Activated CD4-positive, alpha-beta T cell treated with anti-CD3 and anti-CD28 coated beads for 36 hours (primary cell): ENCODE data around the gene IER2. TPM values are rescaled to one million over a fixed set of nuclear protein-coding genes. Genes with fewer than 3 reads are reported as not detected.
"Not testable (repeated sequence)": the region's sequence is repeated elsewhere in the genome, so short reads cannot be mapped to it uniquely, and the experiment has no call there.

ENCODE experiments used
- ATAC-seq: fragments of 200-7000 bp; cut with Tn5 transposase; one replicate; pipeline ENCODE4 v1.10.0; 2021; ENCODE audit warnings: mild to moderate bottlenecking, moderate library complexity
- CTCF ChIA-PET: fragments of 350-600 bp; sonication (Branson Sonifier 250); formaldehyde crosslinking; loops from one replicate; lab custom pipeline; 2021; ENCODE audit warnings: antibody characterized with exemption; lab: Charles Lee
- POLR2A ChIA-PET: fragments of 350-600 bp; sonication (Branson Sonifier 250); formaldehyde crosslinking; loops from one replicate; lab custom pipeline; 2021; ENCODE audit warnings: antibody characterized with exemption, inconsistent platforms; lab: Charles Lee
- DNase-seq: peaks from one replicate; pipeline ENCODE4 v3.0.0-alpha.2; 2020
- H3K27ac Mint-ChIP-seq: one replicate; pipeline ENCODE4 v1.8.0; 2021; ENCODE audit warnings: mixed read lengths
- H3K27me3 Mint-ChIP-seq: one replicate; pipeline ENCODE4 v1.8.0; 2021; ENCODE audit warnings: mixed read lengths
- H3K36me3 Mint-ChIP-seq: one replicate; pipeline ENCODE4 v1.8.0; 2021; ENCODE audit warnings: low read depth, mixed read lengths
- H3K4me1 Mint-ChIP-seq: one replicate; pipeline ENCODE4 v1.8.0; 2021; ENCODE audit warnings: mixed read lengths
- H3K4me3 Mint-ChIP-seq: one replicate; pipeline ENCODE4 v1.8.0; 2021; ENCODE audit warnings: mild to moderate bottlenecking, moderate library complexity, mixed read lengths
- H3K9me3 Mint-ChIP-seq: one replicate; pipeline ENCODE4 v1.8.0; 2021; ENCODE audit warnings: low read depth, mixed read lengths
- intact Hi-C, 2 experiments: fragments of 100-400 bp; cut with DNase I in 1 of 2; cut with micrococcal nuclease in 1 of 2; formaldehyde crosslinking; loops; one replicate each; pipeline versions ENCODE4 v1.14.2 to v1.15.1; 2022 to 2024; cut with DNase I, micrococcal nuclease
- total RNA-seq, 2 experiments: library from RNA; stranded (reverse); gene quantifications; one replicate each; pipeline ENCODE4 v1.2.3, GENCODE V29; 2021

IER2 gene
- total RNA-seq, 2 experiments from 2014 or later, result 109 to 118 TPM

DNA sequence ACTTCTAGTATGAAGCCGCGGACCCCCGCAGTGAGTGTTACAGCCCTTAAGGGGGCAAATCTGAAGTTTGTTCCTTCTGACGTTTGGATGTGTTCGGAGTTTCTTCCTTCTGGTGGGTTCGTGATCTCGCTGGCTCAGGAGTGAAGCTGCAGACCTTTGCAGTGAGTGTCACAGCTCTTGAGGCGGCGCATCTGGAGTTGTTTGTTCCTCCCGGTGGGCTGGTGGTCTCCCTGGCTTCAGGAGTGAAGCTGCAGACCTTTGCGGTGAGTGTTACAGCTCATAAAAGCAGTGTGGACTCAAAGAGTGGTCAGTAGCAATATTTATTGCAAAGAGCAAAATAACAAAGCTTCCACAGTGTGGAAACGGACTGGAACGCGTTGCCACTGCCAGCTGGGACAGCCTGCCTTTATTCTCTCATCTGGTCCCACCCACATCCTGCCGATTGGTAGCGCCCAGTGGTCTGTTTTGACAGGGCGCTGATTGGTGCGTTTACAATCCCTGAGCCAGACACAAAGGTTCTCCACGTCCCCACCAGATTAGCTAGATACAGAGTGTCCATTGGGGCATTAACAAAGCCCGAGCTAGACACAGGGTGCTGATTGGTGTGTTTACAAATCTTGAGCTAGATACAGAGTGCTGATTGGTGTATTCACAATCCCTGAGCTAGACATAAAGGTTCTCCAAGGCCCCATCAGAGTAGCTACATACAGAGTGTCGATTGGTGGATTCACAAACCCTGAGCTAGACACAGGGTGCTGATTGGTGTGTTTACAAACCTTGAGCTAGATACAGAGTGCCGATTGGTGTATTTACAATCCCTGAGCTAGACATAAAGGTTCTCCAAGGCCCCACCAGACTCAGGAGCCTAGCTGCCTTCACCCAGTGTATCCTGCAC is 35.8 kb downstream of the IER2 start:
- H3K4me3 Mint-ChIP-seq, intact Hi-C loops, DNase-seq, ATAC-seq, H3K27me3 Mint-ChIP-seq, H3K9me3 Mint-ChIP-seq, POLR2A ChIA-PET, H3K36me3 Mint-ChIP-seq, H3K27ac Mint-ChIP-seq: not testable (repeated sequence)
- H3K4me1 Mint-ChIP-seq, result peaks cover 29% of the 10 kb centered on the region
- CTCF ChIA-PET, result interaction anchor here (1.6 kb wide), 2 partner anchors 9 to 16 kb away, joined by 6 to 10 read pairs; no protein-coding TSS in a partner anchor

DNA sequence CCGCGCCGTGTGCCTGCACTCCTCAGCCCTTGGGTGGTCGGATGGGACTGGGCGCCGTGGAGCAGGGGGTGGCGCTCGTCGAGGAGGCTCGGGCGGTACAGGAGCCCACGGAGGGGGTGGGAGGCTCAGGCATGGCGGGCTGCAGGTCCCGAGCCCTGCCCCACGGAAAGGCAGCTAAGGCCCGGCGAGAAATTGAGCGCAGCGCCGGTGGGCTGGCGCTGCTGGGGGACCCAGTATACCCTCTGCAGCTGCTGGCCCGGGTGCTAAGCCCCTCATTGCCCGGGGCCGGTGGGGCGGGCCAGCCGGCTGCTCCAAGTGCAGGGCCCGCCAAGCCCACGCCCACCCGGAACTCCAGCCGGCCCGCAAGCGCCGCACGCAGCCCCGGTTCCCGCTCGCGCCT is 36.5 kb downstream of the IER2 start:
- H3K4me3 Mint-ChIP-seq, H3K27ac Mint-ChIP-seq, DNase-seq, POLR2A ChIA-PET, ATAC-seq, H3K36me3 Mint-ChIP-seq, H3K9me3 Mint-ChIP-seq, H3K27me3 Mint-ChIP-seq, intact Hi-C loops: not testable (repeated sequence)
- CTCF ChIA-PET, result interaction anchor here (1.6 kb wide), 2 partner anchors 8 to 17 kb away, joined by 6 to 10 read pairs; no protein-coding TSS in a partner anchor
- H3K4me1 Mint-ChIP-seq, result peaks cover 33% of the 10 kb centered on the region

DNA sequence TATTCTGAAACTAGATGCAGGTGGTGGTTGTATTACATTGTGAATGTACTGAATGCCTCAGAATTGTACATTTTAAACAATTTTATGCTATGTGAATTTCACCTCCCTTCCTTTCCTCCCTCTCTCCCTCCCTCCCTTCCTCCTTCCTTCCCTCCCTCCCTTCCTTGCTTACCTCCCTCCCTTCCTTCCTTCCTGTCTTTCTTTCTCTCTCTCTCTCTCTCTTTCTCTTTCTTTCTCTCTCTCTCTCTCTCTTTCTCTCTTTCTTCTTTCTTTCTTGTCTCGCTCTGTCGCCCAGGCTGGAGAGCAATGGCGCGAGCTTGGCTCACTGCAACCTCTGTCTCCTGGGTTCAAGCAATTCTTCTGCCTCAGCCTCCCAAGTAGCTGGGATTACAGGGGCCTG is 37.2 kb downstream of the IER2 start:
- Mint-ChIP-seq H3K27me3 (no peaks in the 10 kb centered on the region), H3K9me3 (no peaks in the 10 kb centered on the region), H3K4me3 (no peak overlapping the region), H3K4me1 (peaks cover 29% of the 10 kb centered on the region), H3K36me3 (no peaks in the 10 kb centered on the region), H3K27ac (peak overlapping the region; percentile 70)
- POLR2A ChIA-PET, result interaction anchor here (0.7 to 0.9 kb wide), 2 partner anchors 16 to 179 kb away, joined by 3 to 5 read pairs; no protein-coding TSS in a partner anchor
- intact Hi-C loops, result no loop called here
- CTCF ChIA-PET, result interaction anchor here (0.6 kb wide), 1 partner anchor 231 kb away, joined by 3 read pairs; no protein-coding TSS in a partner anchor
- no peak for ATAC-seq
- no peak for DNase-seq

DNA sequence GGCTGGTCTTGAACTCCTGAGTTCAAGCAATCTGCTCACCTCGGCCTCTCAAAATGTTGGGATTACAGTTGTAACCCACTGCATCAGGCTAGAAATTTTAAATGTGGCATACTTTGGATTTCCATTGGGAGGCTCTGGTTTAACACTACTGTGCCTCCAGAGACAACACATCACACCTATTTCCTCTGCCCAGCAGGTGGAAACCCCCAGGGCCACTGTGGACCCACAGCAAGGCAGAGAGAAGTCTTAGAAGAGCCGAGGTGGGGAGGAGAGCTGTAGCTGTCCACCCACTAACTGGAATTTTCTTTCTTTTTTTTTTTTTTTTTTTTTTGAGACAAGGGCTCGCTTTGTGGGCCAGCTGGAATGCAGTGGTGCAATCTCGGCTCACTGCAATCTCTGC is 39.4 kb downstream of the IER2 start:
- Mint-ChIP-seq H3K36me3 (no peaks in the 10 kb centered on the region), H3K27ac (no peak overlapping the region), H3K27me3 (no peaks in the 10 kb centered on the region), H3K9me3 (no peaks in the 10 kb centered on the region), H3K4me1 (peaks cover 39% of the 10 kb centered on the region), H3K4me3 (no peak overlapping the region)
- CTCF ChIA-PET, result interaction anchor here (1.3 kb wide), 1 partner anchor 12 kb away, joined by 3 read pairs; no protein-coding TSS in a partner anchor
- DNase-seq (no peak), ATAC-seq (no peak)
- POLR2A ChIA-PET, result no interaction called here
- intact Hi-C loops, result no loop called here

DNA sequence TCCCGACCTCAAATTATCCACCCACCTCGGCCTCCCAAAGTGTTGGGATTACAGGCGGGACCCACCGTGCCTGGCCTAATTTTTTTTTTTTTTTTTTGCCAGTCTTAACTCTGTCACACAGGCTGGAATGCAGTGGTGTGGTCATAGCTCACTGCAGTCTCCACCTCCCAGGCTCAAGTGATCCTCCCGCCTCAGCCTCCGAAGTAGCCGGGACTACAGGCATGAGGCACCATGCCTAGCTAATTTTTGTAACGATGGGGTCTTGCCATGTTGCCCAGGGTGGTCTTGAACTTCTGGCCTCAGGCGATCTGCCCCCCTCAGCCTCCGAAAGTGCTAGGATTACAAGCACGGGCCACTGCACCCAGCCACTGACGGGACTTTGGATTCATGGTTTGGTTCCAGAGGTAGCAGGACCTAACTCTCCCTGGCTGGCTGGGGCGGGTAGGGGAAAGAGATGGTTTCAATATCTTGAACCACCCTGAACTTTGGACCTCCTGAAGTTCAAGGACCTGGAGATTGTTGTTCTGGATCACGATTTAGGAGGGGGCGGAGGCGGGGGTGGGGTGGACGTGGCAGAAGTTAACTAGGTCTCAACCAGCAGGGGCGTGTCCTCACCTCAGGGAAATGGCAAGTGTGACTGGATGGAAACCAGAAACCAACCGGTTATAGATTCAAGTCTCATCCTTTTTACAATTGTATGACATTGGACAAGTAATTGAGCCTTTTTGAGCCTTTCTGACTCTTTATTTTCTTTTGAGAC is 40.8 kb downstream of the IER2 start:
- H3K27me3 Mint-ChIP-seq, result no peaks in the 10 kb centered on the region
- peak overlapping the region; percentile 63 for H3K27ac Mint-ChIP-seq
- no peaks in the 10 kb centered on the region for H3K9me3 Mint-ChIP-seq
- ATAC-seq (peak; percentile 71), DNase-seq (peak; percentile 70)
- no peaks in the 10 kb centered on the region for H3K36me3 Mint-ChIP-seq
- ChIA-PET POLR2A (no interaction called here), CTCF (interaction anchor here (0.6 to 1.3 kb wide), 5 partner anchors 9 to 239 kb away, joined by 3 read pairs; no protein-coding TSS in a partner anchor)
- intact Hi-C loops, result loop anchor here in 1 of 2 experiments (5.0 kb wide), 1 partner anchor 34 kb away; no protein-coding TSS in a partner anchor
- no peak overlapping the region for H3K4me3 Mint-ChIP-seq
- H3K4me1 Mint-ChIP-seq, result peaks cover 49% of the 10 kb centered on the region

DNA sequence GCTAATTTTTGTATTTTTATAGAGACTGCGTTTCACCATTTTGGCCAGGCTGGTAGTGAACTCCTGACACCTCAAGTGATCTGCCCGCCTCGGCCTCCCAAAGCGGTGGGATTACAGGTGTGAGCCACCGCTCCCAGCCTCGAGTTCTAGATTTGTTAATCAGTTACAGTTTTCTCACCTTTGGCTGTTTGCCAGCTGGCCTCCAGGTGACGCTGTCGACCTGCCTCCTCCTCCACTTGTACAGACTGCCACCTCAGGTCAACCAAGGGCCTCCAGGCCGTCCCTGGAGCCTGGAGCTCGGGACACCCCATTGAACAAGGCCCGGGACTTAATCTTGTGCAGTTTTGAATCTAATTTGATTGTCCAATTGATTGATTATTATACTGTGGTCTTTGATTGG is 45.5 kb downstream of the IER2 start:
- no peak for ATAC-seq
- H3K4me3 Mint-ChIP-seq, result no peak overlapping the region

DNA sequence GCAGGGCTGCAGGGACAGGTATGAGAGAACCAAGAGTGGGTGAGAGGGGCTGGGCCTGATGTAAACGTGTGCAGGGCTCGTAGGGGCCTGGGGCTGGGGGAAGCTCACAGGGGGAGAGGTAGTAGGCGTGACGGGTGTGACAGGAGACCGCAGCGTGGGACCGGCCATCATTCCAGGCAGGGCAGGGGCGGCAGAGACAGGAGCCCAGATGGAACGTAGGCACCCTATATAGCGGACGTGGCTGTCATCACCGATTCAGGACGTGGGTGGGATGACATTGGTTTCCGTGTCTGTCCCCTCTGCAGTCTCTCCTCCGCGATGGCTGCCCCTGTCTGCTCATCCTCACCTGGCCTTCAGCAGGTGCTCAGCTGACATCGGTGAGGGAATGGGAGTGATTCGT is 48.4 kb downstream of the IER2 start:
- ChIA-PET CTCF (interaction anchor here (1.6 kb wide), 1 partner anchor 44 kb away, joined by 5 read pairs; no protein-coding TSS in a partner anchor), POLR2A (no interaction called here)
- ATAC-seq, result no peak
- Mint-ChIP-seq H3K27ac (no peak overlapping the region), H3K4me3 (no peak overlapping the region), H3K4me1 (peaks cover 20% of the 10 kb centered on the region), H3K9me3 (no peaks in the 10 kb centered on the region), H3K27me3 (no peaks in the 10 kb centered on the region), H3K36me3 (no peaks in the 10 kb centered on the region)
- intact Hi-C loops, result no loop called here
- DNase-seq, result no peak

More for the DNA sequence above, 45.5 kb downstream of the IER2 start:
- Mint-ChIP-seq H3K36me3 (no peaks in the 10 kb centered on the region), H3K9me3 (no peaks in the 10 kb centered on the region), H3K27me3 (no peaks in the 10 kb centered on the region), H3K4me1 (peaks cover 34% of the 10 kb centered on the region), H3K27ac (no peak overlapping the region)
- POLR2A ChIA-PET, result no interaction called here
- intact Hi-C loops, result loop anchor here in 1 of 2 experiments (1.0 to 2.0 kb wide), 2 partner anchors 41 to 236 kb away; no protein-coding TSS in a partner anchor
- CTCF ChIA-PET, result interaction anchor here (0.5 to 3.3 kb wide), 26 partner anchors 10 to 569 kb away, joined by 3 to 22 read pairs (median 5); partner anchors contain the start of gene MRI1
- peak; percentile 74 for DNase-seq

DNA sequence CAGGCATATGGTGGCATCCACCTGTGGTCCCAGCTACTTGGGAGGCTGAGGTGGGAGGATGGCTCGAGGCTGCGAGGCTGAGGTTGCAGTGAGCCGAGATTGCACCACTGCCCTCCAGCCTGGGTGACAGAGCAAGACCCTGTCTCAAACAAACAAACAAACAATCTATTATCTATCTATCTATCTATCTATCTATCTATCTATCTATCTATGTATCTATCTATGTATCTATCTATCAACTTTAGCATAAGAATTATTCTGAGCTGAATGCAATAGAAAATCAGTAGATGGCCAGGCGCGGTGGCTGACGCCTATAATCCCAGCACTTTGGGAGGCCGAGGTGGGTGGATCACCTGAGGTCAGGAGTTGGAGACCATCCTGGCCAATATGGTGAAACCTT is 51.9 kb downstream of the IER2 start:
- ATAC-seq, DNase-seq, H3K4me3 Mint-ChIP-seq, H3K36me3 Mint-ChIP-seq, H3K4me1 Mint-ChIP-seq, H3K27me3 Mint-ChIP-seq, H3K27ac Mint-ChIP-seq, H3K9me3 Mint-ChIP-seq, intact Hi-C loops, POLR2A ChIA-PET: not testable (repeated sequence)
- CTCF ChIA-PET, result interaction anchor here (0.5 to 1.6 kb wide), 3 partner anchors 58 to 61 kb away, joined by 3 to 4 read pairs (median 4); no protein-coding TSS in a partner anchor

Other genes starting within 250 kb of the IER2 start
- 1 to 10 TPM; 2.7 to 3.5 TPM for gene SYCE2, start 231.1 kb upstream of the IER2 start, total RNA-seq
- 100 to 1,000 TPM; 120 to 142 TPM for gene FARSA, start 216.7 kb upstream of the IER2 start, total RNA-seq
- 100 to 1,000 TPM; 557 to 569 TPM for gene CALR, start 211.8 kb upstream of the IER2 start, total RNA-seq
- 100 to 1,000 TPM; 189 to 265 TPM for gene RAD23A, start 204.5 kb upstream of the IER2 start, total RNA-seq
- 10 to 100 TPM; 31.1 to 36.3 TPM for gene GADD45GIP1, start 193.2 kb upstream of the IER2 start, total RNA-seq
- gene DAND5, start 180.8 kb upstream of the IER2 start, total RNA-seq, result under 1 TPM; 0.21 to 0.25 TPM
- 1 to 10 TPM; 4.3 to 4.8 TPM for gene NFIX, start 154.9 kb upstream of the IER2 start, total RNA-seq
- gene LYL1, start 47.6 kb upstream of the IER2 start, total RNA-seq, result 1 to 10 TPM; 2.0 to 2.5 TPM
- gene TRMT1, start 33.7 kb upstream of the IER2 start, total RNA-seq, result 10 to 100 TPM; 73.0 to 96.1 TPM
- gene NACC1, start 32.1 kb upstream of the IER2 start, total RNA-seq, result 10 to 100 TPM; 77.5 to 84.5 TPM
- 10 to 100 TPM; 64.8 to 71.4 TPM for gene STX10, start within 50 bp of the IER2 start, total RNA-seq